OCI-LY3 (cell line): ENCODE measurements around the gene EMILIN3.

ENCODE experiments used
- H2AFZ ChIP-seq: fragments of 200-600, 300-600 bp; shearing (Covaris generic); 2 replicates; pipeline ENCODE4 v1.6.0; 2014; ENCODE audit warnings: antibody characterized with exemption, low read depth, low read length
- H3K27ac ChIP-seq: fragments of 200-600, 300-600 bp; sonication (generic); 2 replicates; pipeline ENCODE4 v1.5.1; 2014; ENCODE audit warnings: mild to moderate bottlenecking, low read length, moderate library complexity, mixed read lengths
- H3K27me3 ChIP-seq: fragments of 200-600, 300-600 bp; sonication (generic); 2 replicates; pipeline ENCODE4 v1.6.1; 2014; ENCODE audit warnings: low read depth, low read length, mixed read lengths
- H3K36me3 ChIP-seq: fragments of 200-600, 300-600 bp; sonication (generic); replicated peaks from 2 replicates; pipeline ENCODE3; 2014; ENCODE audit warnings: low read depth, low read length, mixed read lengths
- H3K4me1 ChIP-seq: fragments of 300-600, 200-600 bp; sonication (generic); 2 replicates; pipeline ENCODE4 v1.6.1; 2014; ENCODE audit warnings: low read length, mixed read lengths
- H3K4me2 ChIP-seq: fragments of 200-600, 300-600 bp; sonication (generic); 2 replicates; pipeline ENCODE4 v1.6.1; 2014; ENCODE audit warnings: low read length, mixed read lengths
- H3K4me3 ChIP-seq: fragments of 300-600, 200-600 bp; sonication (generic); 2 replicates; pipeline ENCODE4 v1.5.1; 2014; ENCODE audit warnings: antibody characterized with exemption, mild to moderate bottlenecking, low read length, moderate library complexity
- H3K79me2 ChIP-seq: fragments of 300-600, 200-600 bp; shearing (Covaris generic); 2 replicates; pipeline ENCODE4 v1.6.1; 2014; ENCODE audit warnings: mild to moderate bottlenecking, low read length, mixed read lengths
- H3K9ac ChIP-seq: fragments of 300-600, 200-600 bp; shearing (Covaris generic); 2 replicates; pipeline ENCODE4 v1.6.0; 2014; ENCODE audit warnings: mild to moderate bottlenecking, low read length, moderate library complexity
- H3K9me3 ChIP-seq: fragments of 200-600, 300-600 bp; shearing (Covaris generic); 2 replicates; pipeline ENCODE4 v1.6.1; 2014; ENCODE audit warnings: low read length, mixed read lengths; ENCODE audit not compliant: insufficient read depth
- H4K20me1 ChIP-seq: fragments of 200-600, 300-600 bp; sonication (generic); 2 replicates; pipeline ENCODE4 v1.6.1; 2016; ENCODE audit warnings: low read length, mixed read lengths; ENCODE audit not compliant: insufficient read depth
- EZH2phosphoT487 ChIP-seq: fragments of 200-600 bp; shearing (Covaris generic); IDR thresholded peaks from 2 replicates; pipeline ENCODE4 v1.6.1; 2018; ENCODE audit warnings: antibody characterized with exemption, mixed run types, low read depth
- TF ChIP-seq, protein P1 (sequence below): fragments of 200-600, 300-600 bp; sonication (generic); IDR thresholded peaks from 2 replicates; pipeline ENCODE4 v1.5.1; 2014; ENCODE audit warnings: antibody characterized with exemption, low read length, low read depth

Gene EMILIN3

DNA sequence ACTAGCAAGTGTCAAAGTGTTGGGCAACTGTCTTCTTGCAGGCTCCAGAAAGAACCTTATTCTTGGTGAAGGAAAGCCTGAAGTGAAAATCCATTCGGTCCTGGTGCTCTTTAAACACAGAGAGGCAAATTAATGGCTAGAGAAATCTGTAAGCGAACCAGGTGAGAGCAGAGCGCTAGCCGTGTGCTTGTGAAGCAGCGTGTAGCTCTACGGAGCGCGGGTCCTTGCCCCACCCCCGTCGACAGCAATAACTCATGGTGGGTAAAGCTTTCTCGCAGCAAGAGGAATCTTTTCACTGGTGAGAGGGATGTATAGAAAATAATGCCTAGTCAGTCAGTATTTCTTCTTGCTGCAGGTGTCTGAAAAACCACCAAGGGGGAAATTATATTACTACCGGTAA is 37.0 kb upstream of the EMILIN3 start:
- peak overlapping the region; percentile 65 for H3K27ac ChIP-seq
- peak overlapping the region; percentile 58 for H3K4me2 ChIP-seq
- no peaks in the 10 kb centered on the region for H3K79me2 ChIP-seq
- no peak overlapping the region; the same call in 1 of the 2 replicates for H3K9ac ChIP-seq
- peak overlapping the region; percentile 2; the same call in 1 of the 2 replicates for H3K4me3 ChIP-seq
- peaks cover 22% of the 10 kb centered on the region for H3K4me1 ChIP-seq
- H3K9me3 ChIP-seq, result no peaks in the 10 kb centered on the region
- H3K36me3 ChIP-seq, result peaks cover 47% of the 10 kb centered on the region
- no peaks in the 10 kb centered on the region for H3K27me3 ChIP-seq
- TF ChIP-seq, protein P1, sequence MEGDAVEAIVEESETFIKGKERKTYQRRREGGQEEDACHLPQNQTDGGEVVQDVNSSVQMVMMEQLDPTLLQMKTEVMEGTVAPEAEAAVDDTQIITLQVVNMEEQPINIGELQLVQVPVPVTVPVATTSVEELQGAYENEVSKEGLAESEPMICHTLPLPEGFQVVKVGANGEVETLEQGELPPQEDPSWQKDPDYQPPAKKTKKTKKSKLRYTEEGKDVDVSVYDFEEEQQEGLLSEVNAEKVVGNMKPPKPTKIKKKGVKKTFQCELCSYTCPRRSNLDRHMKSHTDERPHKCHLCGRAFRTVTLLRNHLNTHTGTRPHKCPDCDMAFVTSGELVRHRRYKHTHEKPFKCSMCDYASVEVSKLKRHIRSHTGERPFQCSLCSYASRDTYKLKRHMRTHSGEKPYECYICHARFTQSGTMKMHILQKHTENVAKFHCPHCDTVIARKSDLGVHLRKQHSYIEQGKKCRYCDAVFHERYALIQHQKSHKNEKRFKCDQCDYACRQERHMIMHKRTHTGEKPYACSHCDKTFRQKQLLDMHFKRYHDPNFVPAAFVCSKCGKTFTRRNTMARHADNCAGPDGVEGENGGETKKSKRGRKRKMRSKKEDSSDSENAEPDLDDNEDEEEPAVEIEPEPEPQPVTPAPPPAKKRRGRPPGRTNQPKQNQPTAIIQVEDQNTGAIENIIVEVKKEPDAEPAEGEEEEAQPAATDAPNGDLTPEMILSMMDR, result no peak
- TF ChIP-seq EZH2phosphoT487, result no peak
- H4K20me1 ChIP-seq, result no peaks in the 10 kb centered on the region
- H2AFZ ChIP-seq, result no peak overlapping the region

DNA sequence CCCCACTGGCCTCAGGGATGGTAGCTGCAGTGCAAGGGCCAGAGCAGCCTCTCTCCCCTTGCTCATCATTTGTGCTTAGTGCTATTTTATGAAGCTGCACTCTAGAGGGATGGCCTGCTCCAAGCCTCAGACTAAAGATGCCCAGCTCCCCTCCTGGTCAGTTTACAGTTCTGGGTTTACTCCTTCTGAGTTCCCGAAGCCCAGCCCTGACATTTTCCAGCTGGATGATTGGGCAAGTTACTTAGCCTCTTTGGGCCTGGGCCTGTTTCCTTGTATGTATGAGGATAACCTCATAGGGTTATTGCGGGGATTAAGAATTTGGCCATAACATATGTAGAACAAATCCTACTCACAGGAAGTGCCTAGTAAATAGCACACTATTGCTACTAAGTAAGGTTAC is 31.8 kb upstream of the EMILIN3 start:
- no peaks in the 10 kb centered on the region for H4K20me1 ChIP-seq
- H3K9ac ChIP-seq, result no peak overlapping the region
- H3K4me3 ChIP-seq, result no peak overlapping the region
- peaks cover 8% of the 10 kb centered on the region for H3K36me3 ChIP-seq
- H3K27me3 ChIP-seq, result no peaks in the 10 kb centered on the region
- no peak for TF ChIP-seq EZH2phosphoT487
- H3K9me3 ChIP-seq, result no peaks in the 10 kb centered on the region
- H3K27ac ChIP-seq, result no peak overlapping the region
- no peak overlapping the region for H2AFZ ChIP-seq
- H3K79me2 ChIP-seq, result no peaks in the 10 kb centered on the region
- H3K4me2 ChIP-seq, result no peak overlapping the region
- peaks cover 8% of the 10 kb centered on the region for H3K4me1 ChIP-seq

DNA sequence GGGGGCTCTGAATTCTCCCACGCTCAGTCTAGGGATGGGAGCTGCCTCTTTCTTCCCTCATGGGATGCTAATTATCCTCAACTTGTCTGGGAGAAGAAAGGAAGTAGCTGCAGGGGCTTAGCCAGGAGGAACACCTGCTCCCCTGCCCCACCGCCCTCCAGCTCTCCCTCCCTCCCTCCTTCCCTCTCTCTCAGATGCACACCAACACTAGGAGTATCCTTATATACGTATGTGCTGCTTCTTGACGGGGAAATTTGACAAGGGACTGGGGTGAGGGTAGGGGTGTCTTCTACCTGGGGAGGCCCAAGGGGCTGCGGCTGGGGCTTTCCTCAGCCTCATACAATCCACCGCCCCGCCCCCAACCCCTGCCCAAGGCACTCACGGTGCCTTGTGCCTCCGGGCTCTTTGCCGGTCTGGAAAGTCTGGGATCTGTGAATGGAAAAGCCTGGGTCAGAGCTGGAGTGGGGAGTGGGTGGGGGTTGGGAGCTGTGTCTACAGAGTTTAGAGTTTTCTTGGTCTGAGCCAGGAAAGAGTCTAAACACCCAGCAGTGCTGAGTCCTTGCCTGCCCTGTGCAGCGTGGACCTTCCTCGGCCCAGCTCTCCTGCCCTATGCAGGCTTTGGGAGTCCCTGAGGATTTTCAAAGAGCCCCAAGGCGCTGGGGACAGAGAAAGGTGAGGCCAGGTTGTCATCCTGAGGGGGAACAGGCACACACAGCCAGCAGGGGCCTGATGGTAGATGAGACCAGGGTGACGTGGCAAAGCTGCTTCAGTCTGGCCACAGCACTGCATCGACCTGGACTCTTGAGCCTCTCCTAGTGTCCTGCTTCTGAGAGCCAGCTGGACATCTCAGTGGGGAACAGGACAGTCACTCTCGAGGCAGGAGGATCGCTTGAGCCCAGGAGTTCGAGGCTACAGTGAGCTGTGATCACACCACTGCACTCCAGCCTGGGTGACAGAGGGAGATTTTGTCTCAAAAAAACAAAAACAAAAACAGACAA is 29.3 kb upstream of the EMILIN3 start:
- Histone ChIP-seq H3K9ac (no peak overlapping the region), H3K4me3 (no peak overlapping the region)

DNA sequence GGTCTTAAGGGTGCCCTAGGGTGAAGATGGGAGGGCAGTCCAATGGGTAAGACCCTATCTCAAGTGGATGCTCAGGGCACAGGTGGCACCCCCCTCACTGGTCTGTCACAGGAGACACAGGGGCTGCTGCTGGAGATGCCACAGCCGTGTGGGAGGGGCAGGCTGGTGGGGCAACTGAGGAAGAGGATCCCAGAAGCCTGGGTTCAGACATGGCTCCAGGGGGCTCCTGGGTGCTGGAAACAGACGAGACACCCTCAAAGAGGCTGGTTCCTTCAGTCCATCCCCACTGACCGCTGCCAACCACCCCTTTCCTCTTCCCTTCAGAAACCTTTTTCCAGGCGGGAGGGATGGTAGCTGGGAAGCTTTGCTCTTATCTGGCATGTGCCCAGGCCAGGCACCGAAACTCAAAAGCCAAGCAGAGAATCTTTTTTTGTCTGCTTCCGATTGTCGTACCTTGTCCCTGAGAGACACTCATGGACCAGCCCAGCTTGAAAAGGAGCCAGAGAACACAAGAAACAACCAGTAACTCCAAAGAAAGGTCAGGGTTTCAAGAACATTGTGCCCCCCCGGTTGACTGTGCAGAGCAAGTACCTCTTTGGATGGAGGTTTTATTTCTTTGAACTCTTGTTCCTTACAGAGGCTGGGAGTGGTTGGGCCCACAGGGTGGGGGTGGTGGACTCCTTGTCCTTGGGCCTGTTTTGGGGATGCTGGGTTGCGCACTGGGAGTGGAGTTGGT is 28.5 kb upstream of the EMILIN3 start:
- Histone ChIP-seq H3K4me1 (no peaks in the 10 kb centered on the region), H3K27ac (no peak overlapping the region), H3K36me3 (no peaks in the 10 kb centered on the region), H3K9me3 (no peaks in the 10 kb centered on the region), H3K27me3 (peaks cover 4% of the 10 kb centered on the region; the same call in 1 of the 2 replicates), H3K4me3 (no peak overlapping the region), H3K9ac (no peak overlapping the region), H4K20me1 (no peaks in the 10 kb centered on the region), H3K79me2 (no peaks in the 10 kb centered on the region), H2AFZ (no peak overlapping the region), H3K4me2 (no peak overlapping the region)
- no peak for TF ChIP-seq EZH2phosphoT487
- TF ChIP-seq, protein P1, result no peak

More for the DNA sequence above, 29.3 kb upstream of the EMILIN3 start:
- Histone ChIP-seq H3K4me1 (no peaks in the 10 kb centered on the region), H2AFZ (no peak overlapping the region), H3K4me2 (no peak overlapping the region), H3K27me3 (no peaks in the 10 kb centered on the region), H3K36me3 (no peaks in the 10 kb centered on the region), H3K9me3 (no peaks in the 10 kb centered on the region), H3K79me2 (no peaks in the 10 kb centered on the region), H4K20me1 (no peaks in the 10 kb centered on the region), H3K27ac (no peak overlapping the region)
- TF ChIP-seq EZH2phosphoT487, result no peak
- TF ChIP-seq, protein P1, result no peak
